Posterior cingulate gyrus (tissue), 11 donors: Measurements from ENCODE around the gene PRRG4.
"Not testable (repeated sequence)": the region's sequence is repeated elsewhere in the genome, so short reads cannot be mapped to it uniquely, and the experiment has no call there.

Source experiments
- DNase-seq, 10 donors: peaks; one replicate each; pipeline versions ENCODE4 v3.0.0 to v3.0.0-alpha.2; 2020 to 2021; ENCODE audit warnings: mixed read lengths in 3 of 10
- intact Hi-C: fragments of 100-400 bp; cut with DNase I; formaldehyde crosslinking; loops from one replicate; pipeline ENCODE4 v1.15.1; 2023

The PRRG4 gene

GRCh38 chr11:32829157-32829679, 509 bp upstream of the PRRG4 start:
- no peak for DNase-seq
- intact Hi-C loops = no loop called here

DNA sequence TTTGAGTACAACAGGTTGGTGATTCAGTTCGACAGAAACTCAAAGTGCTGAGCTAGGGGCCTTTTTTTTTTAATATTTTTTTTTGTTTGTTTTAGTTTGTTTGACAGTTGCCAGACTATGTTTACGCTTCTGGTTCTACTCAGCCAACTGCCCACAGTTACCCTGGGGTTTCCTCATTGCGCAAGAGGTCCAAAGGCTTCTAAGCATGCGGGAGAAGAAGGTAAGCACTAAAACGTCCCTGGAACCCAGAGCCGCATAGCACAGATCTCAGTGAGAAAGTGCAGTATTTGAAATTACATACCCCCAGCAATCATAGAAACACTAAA, 649 bp downstream of the PRRG4 start:
- DNase-seq = no peak
- intact Hi-C loops = no loop called here

- DNase-seq = no peak
- intact Hi-C loops = no loop called here
These were observed 1.1 kb downstream of the PRRG4 start for GRCh38 chr11:32830796-32831195.

DNA sequence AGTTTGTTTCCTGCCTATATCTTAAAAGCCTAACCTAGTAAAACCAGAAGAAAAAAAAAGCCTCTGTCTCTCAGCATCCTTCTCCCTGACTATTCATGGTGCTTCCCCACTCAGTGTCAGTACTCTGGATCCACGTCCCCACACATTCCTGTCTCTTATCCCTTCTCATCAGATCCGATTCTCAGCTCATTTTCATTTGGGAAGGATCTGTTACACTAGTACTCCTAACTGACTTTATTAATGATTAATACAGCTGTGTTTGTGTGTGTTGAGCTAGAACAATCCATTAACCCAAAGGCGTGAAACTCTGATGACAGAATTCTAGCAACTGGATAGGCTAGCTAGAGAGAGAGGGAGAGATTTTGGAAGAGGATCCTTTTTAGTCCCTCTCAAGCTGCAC, 1.5 kb downstream of the PRRG4 start:
- intact Hi-C loops = no loop called here
- DNase-seq = no peak

DNA sequence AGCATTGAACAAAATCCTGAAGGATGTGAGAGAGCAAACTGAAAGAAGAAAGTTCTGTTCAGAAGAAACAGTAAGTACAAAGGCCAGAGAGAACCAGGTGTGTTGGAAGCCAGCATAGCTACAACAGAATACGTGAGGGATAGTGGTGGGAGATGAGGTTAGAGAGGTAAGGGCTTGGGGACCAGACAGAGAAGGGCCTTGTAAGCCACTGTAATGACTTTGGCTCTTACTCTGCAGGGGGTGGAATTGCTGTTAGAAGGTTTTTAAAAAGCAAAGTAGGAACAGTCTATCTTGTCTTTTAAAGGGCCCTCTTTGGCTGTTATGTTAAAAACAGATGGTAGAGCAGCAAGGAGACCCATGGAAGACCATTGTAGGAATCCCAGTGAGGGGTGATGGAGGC, 4.2 kb downstream of the PRRG4 start:
- intact Hi-C loops = no loop called here
- no peak for DNase-seq

- intact Hi-C loops = no loop called here
- no peak for DNase-seq
These were observed 7.2 kb downstream of the PRRG4 start for GRCh38 chr11:32836946-32837345.

DNA sequence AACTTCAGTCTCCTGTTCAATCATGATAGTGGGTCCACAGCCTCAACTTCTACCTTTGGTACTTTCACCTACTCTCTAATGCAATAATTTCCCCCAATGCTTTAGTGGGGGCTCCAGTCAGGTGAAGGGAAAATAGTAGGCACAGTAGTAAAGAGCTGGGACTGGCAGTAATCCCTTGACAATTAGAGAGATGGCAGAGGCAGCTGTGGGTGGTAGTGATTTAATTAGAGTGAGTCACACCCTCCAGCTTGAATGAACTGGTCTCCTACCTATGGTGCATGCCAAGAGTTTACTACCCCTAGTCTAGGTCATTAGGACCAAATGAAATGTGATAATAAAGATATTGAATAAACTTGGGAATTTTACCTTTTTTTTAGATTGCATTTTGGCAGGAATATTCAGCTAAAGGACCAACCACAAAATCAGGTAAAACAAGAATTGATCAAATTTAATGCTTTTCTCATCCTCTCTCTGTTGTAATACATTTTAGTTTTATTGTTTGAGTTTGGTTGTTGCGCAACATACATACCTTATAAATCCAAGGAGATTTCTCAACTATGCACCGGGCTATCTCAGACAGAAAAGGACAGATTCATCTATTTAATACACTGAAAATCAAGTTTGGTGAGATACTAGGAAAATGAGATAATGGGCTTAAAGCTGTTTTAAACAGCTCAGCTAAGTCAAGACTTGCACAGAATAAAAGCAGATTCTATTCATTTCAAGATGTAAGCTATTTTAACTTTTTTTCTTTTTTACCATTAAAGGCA, 9.0 kb downstream of the PRRG4 start:
- intact Hi-C loops = no loop called here

GRCh38 chr11:32839308-32839707, 9.6 kb downstream of the PRRG4 start:
- no peak for DNase-seq
- intact Hi-C loops = no loop called here

More for the DNA sequence above, 9.0 kb downstream of the PRRG4 start:
- DNase-seq = no peak

- intact Hi-C loops = no loop called here
These were observed 10.9 kb downstream of the PRRG4 start for GRCh38 chr11:32840587-32840986.

GRCh38 chr11:32843544-32843943, 13.8 kb downstream of the PRRG4 start:
- no peak for DNase-seq
- intact Hi-C loops = no loop called here

More at GRCh38 chr11:32840587-32840986, 10.9 kb downstream of the PRRG4 start:
- DNase-seq = no peak

DNA sequence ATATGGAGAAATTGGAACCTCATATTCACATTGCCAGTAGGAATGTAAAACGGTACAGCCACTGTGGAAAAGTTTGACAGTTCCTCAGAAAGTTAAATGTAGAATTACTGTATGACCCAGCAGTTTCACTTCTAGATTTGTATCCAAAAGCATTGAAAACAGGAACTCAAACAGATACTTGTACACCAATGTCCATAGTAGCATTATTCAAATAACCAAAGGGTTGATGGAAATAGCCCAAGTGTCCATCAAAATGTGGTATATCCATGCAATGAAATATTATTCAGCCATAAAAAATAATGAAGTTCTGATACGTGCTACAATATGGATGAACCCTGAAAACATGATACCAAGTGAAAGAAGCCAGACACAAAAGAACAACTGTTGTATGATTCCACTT, 17.8 kb downstream of the PRRG4 start:
- DNase-seq = no peak
- intact Hi-C loops = no loop called here

- no peak for DNase-seq
- intact Hi-C loops = no loop called here
These were observed 20.0 kb downstream of the PRRG4 start for GRCh38 chr11:32849761-32850160.

- no peak for DNase-seq
- intact Hi-C loops = no loop called here
These were observed 21.5 kb downstream of the PRRG4 start for GRCh38 chr11:32851251-32851650.

- no peak for DNase-seq
- intact Hi-C loops = no loop called here
These were observed 22.5 kb downstream of the PRRG4 start for GRCh38 chr11:32852207-32852606.

DNA sequence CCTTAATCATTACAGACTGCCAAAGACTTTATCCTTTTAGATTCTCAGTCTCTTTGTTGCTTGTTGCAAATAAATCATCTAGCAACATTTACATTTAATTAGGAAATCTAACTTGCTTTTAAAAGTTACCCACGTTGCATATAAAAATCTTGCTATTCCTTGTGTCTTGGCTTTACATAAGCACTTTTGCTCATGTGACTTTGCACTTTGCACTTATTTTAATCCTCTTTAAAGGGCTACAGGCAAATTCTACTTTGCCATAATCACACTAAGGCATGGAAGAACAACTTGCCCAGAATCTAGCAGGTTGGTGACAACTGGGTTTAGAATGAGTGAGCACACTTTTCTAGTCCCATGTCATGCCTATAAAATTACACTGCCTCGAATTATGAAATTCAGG, 25.9 kb downstream of the PRRG4 start:
- intact Hi-C loops = no loop called here
- no peak for DNase-seq

DNA sequence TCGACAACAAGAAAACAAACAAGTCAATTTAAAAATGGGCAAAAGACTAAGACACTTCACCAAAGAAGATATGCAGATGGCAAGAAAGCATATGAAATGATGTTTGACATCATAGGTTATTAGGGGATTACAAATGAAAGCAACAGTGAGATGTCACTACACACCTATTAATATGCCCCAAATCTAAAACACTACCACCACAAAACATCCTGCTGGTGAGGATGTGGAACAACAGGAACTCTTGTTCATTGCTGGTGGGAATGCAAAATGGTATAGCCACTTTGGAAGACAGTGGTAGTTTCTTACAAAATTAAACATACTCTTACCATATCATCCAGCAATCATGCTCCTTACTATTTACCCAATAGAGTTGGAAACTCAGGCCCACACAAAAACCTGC, 29.0 kb downstream of the PRRG4 start:
- no peak for DNase-seq
- intact Hi-C loops = no loop called here

GRCh38 chr11:32861850-32862577, 32.3 kb downstream of the PRRG4 start:
- intact Hi-C loops = no loop called here
- no peak for DNase-seq

- intact Hi-C loops = no loop called here
These were observed 34.8 kb downstream of the PRRG4 start for GRCh38 chr11:32864555-32864954.

DNA sequence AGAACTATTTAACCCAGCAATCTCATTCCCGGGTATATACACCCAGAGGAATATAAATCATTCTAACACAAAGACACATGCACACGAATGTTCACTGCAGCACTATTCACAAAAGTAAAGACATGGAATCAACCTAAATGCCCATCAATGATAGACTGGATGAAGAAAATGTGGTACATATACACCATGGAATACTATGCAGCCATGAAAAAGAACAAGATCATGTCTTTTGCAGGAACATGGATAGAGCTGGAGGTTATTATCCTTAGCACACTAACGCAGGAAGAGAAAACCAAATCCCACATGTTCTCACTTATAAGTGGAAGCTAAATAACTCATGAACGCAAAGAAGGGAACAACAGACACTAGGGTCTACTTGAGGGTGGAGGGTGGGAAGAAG, 39.0 kb downstream of the PRRG4 start:
- intact Hi-C loops, DNase-seq: not testable (repeated sequence)

More at GRCh38 chr11:32864555-32864954, 34.8 kb downstream of the PRRG4 start:
- no peak for DNase-seq

DNA sequence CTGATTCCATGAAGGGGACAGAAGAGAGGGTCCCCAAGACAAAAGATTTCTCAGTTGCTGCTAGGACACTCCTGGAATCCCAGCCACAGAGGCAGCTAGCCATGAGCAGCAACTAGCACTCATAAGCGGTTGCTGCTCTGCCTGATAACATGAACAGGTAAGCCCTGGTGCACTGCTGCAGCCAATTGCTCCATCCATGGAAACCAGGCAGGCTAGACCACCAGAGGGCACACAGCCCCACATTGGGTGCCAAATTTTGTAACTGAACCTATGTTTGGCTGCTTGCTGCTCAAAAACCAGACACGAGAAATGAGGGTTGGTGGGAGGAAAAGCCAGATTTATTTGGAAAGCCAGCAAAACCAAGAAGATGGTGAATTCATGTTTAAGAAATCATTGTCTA, 40.9 kb downstream of the PRRG4 start:
- intact Hi-C loops = no loop called here
- no peak for DNase-seq

- no peak for DNase-seq
- intact Hi-C loops = no loop called here
These were observed 44.4 kb downstream of the PRRG4 start for GRCh38 chr11:32874132-32874531.

DNA sequence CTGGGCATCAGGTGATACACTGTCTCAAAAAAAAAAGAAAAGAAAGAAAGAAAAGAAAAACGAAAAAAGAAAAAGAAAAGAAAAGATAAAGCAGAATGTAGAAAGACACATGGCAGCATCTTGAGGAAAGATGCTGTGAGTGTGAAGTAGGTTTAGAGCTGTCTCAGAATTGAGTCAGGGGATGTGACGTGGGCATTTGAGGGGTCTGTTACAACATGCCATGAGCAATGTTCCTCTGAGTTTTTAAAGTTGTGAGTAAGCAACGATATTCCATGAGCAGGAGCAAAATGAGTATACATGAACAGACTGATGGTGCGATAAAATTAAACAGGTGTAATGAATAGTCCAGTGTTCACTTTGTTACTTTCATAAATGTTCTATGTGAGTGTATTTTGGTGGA, 51.6 kb downstream of the PRRG4 start:
- intact Hi-C loops = no loop called here
- DNase-seq = no peak
